Thyroid gland (tissue), 4 donors: ENCODE measurements around the gene BLNK.

Experiments
- POLR2A ChIP-seq, 2 donors: fragments of 450-650 bp; IDR thresholded peaks; one replicate each; pipeline ENCODE4 v1.6.1; 2017; ENCODE audit warnings: antibody characterized with exemption in 2 of 2, mild to moderate bottlenecking in 2 of 2, moderate library complexity in 1 of 2
- TF ChIP-seq, protein P1 (sequence below), 6 experiments: fragments of 200-600 bp in 3 of 6; fragments of 450-650 bp in 3 of 6; sonication (generic) in 3 of 6; IDR thresholded peaks; one replicate each; pipeline ENCODE4 v1.5.1; 2016 to 2019; ENCODE audit warnings: antibody characterized with exemption in 6 of 6, mild to moderate bottlenecking in 2 of 6, inconsistent platforms in 1 of 6, moderate library complexity in 1 of 6

DNA sequence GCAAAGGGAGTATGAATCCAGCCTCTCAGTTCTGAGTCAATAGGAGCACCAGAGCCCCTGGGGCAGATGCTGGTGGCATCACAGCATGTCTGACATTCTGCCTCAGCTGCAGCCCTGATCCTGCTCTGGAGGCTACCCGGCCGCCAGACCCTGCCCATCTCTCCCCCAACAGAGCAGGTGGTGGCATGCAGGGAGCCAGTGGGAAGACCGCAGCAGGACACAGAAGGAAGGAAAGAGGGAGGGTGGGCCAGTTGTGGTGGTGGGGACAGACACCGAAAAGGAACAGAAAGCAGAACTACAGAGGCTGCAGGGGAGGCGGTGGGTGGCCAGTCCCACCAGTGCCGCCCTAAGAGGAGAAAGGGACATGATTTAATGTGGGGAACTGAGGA, 35.3 kb downstream of the BLNK start:
- no peak for TF ChIP-seq POLR2A (IDR thresholded peaks at IDR 0.05)
- TF ChIP-seq, protein P1, sequence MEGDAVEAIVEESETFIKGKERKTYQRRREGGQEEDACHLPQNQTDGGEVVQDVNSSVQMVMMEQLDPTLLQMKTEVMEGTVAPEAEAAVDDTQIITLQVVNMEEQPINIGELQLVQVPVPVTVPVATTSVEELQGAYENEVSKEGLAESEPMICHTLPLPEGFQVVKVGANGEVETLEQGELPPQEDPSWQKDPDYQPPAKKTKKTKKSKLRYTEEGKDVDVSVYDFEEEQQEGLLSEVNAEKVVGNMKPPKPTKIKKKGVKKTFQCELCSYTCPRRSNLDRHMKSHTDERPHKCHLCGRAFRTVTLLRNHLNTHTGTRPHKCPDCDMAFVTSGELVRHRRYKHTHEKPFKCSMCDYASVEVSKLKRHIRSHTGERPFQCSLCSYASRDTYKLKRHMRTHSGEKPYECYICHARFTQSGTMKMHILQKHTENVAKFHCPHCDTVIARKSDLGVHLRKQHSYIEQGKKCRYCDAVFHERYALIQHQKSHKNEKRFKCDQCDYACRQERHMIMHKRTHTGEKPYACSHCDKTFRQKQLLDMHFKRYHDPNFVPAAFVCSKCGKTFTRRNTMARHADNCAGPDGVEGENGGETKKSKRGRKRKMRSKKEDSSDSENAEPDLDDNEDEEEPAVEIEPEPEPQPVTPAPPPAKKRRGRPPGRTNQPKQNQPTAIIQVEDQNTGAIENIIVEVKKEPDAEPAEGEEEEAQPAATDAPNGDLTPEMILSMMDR (IDR thresholded peaks at IDR 0.05): no peak
